Skin of body (tissue), 2 donors: Measurements from ENCODE around the gene CERK. TPM values are rescaled to one million over a fixed set of nuclear protein-coding genes. Genes with fewer than 3 reads are reported as not detected.

Experiments
- DNase-seq: peaks from one replicate; lab custom pipeline; 2025; lab: John Stamatoyannopoulos, UW
- total RNA-seq: library from RNA; depleted of rRNA; stranded (reverse); fragments of >200 nt; gene quantifications from one replicate; pipeline ENCODE4 v1.2.3, GENCODE V29; 2014

CERK gene
- total RNA-seq, 1 donor from 2014 or later: 21.7 TPM

DNA sequence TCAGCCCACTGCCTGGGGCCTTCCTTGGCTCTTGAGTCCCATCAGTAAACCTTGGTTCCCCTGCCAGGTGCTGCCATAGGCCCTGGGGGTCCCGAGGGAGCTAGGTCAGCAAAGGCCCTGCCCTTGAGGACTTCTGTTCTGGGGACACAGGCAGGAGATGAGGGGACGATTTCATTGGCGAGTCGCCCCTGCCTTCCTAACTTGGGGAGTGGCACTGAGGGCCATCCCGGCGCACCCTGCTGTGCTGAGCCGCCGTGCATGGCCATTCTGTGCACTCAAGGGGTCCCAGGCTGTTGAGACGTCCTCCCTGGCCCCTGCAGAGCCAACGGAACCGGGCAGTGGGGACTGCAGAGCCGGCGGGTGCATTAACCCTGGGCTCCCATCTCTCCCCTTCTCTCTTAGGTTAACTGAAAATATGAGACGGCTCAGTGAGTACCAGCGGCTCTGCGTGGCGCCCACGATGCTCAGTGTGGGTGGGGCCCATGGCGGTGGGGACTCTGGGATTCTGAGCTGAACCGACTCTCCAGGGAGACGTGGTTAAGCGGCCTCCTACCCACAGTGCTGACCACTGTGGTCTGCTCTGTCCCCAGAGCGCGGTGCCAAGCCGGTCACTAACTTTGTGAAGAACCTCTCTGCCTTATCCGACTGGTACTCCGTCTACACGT is 74.5 kb downstream of the CERK start:
- no peak for DNase-seq

DNA sequence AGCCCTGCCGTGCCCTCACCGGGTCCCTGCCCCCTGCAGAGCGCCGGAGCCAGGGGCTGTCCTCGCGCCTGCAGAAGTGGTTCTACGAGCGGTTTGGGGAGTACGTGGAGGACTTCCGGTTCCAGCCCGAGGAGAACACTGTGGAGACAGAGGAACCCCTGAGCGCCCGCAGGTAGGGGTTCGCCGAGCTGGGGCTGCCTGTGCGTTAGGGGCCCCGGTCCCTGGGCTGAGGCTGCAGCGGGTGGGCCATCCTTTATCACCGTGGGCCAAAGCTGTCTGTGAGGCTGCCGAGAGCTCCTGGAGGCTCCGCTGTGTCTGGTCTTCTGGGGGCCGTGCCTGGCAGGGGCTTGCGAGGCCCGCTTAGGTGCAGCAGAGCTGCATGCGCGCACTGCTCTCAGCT is 75.1 kb downstream of the CERK start:
- no peak for DNase-seq

DNA sequence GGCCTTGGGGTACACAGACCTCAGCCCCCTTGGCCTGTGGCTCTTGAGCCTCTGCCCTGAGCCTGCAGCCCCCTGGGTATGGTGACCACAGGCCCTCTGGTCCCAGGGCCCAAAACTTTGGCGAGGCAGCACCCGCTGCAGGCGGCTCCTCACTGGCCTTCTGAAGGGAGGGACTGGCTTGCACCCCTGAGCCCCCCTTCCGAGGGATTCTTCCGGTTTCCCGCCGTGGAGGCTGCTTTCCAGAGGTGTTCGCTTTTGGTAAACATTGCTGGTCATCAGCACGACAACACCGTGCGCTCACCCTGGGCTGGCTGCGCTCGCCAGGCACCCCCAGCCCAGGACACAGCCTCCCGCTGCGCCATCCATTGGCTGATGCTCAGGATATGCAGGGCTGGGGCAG is 75.8 kb downstream of the CERK start:
- no peak for DNase-seq

DNA sequence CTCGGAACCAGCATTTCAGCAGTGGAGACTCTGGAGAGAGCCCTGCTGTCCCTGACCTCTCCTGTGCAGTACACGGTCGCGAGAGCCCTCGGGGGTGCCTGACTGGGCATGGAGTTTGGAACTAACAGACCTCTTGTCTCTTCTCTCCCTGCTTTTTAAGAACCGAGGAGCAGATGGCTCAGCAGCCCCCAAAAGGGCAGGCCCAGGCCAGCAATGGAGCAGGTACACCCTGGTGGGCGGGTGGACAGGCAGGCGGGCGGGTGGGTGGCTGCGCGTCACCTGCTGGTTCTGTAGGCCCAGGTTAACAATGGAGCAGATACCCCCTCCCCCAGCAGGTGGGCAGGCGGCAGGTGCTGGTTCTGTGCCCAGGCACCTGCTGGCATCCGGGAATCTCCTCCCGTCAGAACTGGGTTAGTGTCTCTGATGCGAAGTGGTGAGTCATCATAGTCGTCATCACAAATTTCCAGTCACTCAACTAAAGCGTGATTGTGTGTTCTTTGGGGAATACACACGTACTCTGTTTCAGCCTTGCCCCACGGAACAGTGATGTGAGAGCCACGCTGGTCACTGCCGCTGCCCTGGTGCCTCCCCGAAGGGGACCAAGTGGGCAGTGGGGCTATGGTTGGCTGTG is 76.7 kb downstream of the CERK start:
- no peak for DNase-seq

DNA sequence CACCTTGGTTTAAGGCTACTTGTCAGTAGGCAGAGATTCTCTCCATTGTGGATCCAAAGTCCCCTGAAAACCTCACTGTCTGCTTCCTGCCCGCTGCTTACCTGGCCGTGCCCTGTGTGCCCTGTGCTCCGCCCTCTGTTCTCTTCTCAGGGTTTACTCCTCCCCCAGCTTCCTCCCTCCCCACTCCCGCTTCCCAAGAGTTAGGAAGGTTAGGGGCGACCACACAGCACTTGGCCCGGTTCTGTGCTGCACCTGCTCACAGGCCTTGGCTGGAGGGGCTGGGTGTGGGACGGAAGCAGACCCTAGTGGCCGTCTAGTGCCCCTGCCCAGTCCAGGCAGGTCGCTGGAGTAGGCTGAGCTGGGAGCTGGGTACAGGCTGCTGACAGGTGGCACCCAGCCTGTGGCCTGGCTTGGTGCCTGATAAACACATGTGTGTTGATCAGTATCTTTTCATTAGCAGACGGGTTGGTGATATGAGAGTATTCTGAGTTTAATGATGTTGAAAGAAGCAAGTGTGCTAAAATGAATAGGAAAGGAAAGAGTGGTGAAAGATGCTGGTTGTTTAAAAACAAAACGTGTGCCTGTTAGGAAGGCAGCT is 77.3 kb downstream of the CERK start:
- DNase-seq: no peak

DNA sequence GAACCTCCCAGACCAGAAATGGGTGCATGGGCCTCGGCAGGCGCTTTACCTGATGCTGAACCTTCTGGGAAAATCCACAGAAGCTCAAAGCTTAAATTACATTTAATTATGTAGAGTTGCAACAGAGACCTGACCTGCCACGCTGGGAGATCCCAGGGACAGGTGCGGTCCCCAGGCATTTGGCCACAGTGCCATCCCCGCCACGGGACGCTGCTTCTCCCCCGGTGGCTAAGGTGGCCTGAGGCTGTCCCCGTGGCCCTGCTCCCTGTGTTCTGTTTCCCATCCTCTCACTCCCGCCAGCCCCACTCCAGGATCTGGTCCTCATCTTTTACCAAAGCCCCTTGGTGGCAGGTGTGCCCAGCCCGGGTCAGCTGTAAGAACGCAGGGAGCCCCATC is 78.3 kb downstream of the CERK start:
- no peak for DNase-seq

DNA sequence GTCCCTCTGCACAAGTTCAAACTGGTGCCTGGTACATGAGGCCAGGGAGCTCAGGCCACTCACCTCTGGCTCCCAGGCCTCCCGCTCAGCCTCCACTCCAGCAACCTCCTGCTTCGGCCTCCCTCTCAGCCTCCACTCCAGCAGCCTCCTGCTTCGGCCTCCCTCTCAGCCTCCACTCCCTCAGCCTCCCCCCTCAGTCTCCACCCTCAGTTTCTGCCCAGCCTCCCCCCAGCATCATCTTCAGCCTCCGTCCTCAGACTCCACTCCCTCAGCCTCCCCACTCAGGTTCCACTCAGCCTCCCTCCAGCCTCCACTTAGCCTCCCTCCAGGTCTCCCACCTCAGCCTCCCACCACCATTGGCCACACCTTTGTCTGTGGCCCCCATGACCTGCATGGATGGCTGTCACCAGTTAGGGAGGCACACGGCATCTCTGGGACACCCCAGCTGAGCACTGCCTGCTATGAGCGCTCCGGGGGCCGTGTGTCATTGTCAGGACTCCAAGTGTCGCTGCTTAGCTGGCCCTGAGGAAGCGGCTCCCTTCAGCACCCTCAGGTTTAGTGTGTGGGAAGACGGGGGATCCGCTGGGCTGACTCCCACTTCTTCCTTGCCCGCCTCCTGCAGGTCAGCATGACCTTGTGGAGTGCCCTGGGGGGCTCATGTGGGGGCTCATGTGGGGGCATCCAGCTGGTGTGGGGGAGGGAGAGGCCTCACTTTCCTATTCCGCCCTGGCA is 78.8 kb downstream of the CERK start:
- DNase-seq: no peak

DNA sequence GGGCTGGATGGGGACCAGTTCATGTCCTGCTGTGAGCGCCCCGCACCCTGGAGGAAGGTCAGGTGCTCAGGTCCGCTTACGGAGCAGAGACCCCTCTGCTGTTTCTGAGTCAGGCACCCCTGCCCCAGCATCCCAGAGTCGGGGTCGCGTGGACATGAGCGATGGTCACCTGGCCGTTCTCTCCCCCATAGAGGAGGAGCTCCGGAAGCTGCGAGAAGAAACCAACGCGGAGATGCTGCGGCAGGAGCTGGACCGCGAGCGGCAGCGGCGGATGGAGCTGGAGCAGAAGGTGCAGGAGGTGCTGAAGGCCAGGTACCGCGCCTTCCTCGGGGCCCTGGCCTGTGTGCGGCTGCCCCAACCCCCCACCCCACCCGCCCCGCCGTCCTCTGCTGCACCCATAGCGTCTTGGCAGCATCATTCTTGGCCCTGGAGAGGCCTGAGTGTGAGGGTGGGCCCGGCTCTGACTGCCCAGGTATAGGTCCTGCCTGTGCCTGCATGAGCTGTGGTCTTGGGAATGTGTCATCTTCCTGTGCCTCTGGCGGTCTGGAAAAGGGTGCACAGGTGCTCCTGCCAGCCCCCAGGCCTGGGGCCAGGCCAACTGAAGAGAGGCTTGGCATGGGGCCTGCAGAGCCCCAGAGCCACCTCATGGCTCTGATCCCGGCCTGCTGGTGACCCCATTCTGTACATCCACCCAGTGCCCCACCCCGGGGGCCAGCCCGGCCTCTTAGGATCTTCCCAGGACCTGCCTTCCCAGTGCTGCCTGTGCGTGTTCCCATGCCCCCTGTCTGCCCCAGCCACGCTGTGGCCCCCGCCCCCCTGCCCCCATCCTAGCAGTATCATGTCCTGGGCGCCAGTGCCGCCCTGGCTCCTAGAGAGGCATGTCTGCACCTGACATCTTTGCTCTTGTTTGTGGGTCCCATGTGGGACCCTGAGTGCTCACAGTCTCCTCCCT is 79.8 kb downstream of the CERK start:
- no peak for DNase-seq

DNA sequence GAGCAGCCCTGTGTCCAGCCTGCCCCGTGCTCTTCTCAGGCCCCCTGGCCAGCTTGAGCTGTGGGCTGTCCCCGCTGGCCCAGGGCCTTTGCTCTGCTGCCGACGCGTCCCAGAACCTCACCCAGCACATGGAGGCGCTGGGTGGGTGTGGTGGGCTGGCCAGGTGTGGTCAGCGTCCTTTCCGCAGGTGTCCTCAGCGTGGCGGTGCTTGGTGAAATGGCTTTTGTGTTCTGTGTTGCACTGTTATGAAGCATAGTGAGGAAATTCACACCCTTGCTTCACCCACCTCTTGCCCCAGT is 80.4 kb downstream of the CERK start:
- no peak for DNase-seq

DNA sequence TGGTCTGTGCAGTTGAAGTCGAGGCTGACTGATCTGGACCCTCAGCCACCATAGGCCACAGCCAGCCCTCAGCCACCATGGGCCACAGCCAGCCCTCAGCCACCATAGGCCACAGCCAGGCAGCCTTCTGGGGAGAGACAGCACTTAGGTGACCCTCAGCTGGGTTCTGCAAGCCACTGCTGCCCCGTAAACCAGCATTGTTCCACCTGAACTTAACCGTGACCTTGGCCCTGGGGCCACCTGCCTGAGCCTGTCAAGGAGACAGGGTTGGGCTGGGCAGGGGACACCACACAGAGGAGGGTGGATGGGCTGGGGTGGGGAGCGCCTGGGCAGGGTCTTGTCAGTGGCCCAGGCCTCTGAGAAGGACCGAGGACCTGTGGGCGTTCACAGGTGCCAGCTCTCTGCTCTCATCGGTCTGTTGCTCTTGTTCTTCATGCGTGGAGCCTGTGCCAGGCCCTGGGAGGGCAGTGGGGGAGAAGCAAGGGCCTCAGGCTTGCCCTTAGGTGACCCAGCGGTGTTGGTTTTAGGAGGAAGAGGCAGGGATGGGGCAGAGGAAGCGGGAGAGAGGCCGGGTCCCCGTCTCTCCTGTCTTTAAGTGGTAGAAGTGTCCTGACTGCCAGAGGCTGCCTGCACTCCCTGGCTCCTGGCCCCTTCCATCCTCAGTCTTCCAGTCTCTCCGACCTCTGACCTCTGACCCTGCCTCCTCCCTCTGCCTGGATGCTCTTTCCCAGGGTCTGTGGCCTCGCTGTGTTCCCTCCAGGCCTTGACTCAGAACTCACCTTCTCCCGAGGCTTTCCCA is 81.0 kb downstream of the CERK start:
- DNase-seq: no peak

DNA sequence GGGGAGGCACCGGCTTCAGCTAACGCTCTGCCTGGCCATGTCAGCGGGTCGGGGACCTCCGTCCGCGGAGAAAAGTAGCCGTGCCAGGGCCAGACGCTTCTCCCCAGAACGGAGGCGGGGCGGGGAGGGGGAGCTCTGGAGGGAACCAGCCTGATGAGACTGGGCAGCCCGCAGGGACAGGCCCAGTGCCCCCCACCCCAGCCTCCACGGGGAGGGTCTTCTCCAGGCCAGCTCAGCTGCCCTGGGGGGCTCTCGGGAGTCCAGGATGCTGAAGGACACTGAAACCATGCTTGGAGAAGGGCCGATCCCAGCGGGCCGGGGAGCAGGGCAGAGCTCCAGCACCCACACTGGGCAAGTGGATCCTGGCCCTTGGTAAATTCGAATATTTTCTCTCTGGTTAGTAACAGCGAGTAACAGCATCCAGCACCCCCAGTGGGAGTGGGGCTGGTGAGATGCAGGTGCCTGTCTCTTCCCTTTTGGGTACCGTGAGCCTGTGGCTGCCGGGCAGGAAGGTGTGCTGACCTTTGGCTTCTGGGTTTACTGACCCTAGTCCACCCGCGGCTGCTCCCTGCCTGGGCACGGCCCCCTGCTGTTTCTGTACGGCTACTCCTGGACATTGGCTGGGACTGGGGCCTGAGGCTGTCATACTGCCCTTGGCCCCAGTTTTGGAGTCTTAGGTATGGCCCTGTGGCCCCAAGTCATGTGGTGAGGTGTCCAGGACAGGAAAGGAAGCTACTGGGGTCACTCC is 82.0 kb downstream of the CERK start:
- DNase-seq: no peak

DNA sequence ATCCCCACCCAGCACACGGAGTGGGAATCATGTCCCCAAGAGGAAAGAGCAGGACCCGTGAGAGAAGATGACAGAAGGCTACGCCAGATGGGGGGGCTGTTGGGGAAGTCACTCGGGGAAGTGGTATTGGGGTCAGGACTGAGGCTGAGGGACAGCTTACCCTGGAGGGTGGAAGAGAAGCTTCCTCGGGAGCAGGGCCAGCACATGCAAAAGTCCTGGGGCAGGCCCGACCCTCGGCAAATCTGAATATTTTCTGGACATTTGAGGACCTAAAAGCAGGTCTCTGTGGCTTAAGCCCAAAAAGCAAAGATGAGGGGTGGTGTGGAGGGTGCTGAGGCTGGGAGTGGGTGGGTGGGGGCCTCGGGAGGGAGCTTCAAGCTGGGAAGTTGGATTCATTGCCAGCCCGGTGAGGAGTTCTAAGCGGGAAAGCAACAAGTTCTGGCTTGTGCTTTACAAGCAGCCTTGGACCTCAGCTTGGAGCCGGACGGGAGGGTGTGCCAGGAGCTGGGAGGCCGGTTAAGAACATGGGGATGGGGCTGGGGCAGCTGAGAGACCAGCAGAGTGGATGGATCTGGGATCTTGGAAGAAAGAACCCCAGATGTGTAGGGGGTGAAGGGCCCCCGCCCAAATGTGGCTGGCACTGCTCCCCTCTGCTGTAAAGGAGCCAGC is 83.0 kb downstream of the CERK start:
- DNase-seq: no peak

DNA sequence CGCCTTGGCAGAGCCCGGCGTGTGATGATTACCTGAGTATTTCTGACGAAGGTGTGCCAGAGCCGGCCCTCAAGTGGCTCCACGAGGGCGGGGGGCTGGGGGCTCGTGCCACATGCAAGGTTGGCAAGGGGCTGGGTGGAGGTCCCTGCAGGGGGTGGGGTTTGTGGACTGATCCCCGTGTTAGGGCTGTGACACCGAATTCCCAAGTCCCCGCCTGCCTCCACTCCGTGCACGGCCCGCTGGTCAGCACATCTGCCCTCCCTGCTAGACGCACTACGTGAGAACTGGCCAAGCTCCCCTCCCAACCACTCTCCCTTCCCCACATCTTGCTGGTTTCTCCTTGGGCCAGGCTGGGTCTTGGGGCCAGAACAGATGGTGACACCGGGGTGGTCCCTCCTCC is 83.6 kb downstream of the CERK start:
- no peak for DNase-seq

DNA sequence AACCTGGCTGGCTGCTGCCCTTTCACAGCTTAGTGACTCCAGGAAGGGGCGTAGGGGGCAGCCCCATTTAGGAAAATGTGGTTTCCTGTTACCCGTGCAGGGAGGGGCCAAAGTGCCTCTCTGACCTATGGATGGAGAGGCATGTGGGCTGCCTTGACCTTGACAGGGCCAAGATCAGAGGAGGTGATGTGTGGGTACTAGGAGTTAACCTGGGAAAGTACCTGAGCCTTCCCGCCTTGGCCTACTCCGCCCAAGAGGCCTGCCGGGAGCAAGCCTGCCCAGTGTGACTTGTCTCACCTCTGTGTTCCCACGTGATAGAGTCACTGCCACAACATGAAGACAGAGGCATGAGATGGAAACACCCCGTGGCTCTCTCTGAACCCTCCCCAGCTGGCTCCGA is 84.5 kb downstream of the CERK start:
- no peak for DNase-seq

DNA sequence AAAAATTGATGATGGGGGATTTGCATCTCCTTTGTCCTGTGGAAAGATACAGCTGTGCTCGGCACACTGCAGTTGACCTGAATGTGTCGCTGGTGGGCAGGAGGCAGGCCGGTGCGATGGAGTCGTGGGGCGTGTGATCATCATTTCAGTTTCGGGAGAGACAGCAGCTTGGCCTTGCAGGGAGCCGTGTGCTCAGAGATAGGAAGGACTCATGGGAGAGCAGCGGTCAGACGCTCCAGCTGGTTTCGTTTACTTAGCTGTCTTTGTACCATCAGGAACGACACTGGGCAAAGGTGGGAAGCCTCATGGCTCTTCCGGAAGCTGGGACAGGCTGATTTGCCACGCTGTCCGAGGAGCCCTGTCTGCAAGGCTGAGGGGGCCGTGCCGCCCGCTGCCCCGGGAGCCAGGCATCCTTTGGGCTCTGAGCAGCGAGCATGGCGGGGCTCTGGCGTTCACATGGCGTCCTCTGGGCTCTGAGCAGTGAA is 85.2 kb downstream of the CERK start:
- no peak for DNase-seq

DNA sequence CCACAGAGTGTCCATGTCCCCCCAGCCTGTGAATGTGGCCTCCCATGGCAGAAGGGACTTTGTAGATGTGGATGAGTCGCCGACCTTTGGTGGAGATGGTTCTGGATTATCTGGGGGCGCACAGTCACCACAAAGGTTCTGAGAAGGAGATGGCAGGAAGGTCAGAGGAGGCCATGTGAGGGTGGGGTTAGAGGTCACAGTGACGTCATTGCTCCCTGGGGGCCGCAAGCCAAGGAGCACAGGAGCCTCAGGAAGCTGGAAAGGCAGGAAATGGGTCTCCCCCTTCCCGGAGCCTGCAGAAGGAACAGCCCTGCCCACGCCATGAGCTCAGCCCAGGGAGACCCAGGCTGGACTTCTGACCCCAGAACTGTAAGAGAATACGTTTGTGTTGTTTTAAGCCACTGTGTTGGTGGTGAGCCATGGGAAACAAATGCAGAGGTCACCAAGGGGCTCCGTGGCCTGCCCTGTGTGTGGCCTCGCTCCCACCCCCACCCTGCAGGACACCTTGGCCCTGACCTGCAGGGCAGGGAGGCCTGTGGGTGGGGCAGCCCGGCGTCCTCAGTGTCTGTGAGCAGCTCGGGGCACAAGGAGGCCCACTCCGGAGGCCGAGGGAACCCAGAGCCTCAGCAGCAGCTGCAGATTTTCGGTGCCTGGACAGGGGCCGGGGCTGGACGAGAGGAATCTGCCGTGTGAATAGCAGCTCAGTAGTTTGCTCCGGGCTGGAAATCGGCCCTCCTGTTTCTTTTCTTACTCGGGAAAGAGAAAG is 85.8 kb downstream of the CERK start:
- DNase-seq: peak; percentile 10

DNA sequence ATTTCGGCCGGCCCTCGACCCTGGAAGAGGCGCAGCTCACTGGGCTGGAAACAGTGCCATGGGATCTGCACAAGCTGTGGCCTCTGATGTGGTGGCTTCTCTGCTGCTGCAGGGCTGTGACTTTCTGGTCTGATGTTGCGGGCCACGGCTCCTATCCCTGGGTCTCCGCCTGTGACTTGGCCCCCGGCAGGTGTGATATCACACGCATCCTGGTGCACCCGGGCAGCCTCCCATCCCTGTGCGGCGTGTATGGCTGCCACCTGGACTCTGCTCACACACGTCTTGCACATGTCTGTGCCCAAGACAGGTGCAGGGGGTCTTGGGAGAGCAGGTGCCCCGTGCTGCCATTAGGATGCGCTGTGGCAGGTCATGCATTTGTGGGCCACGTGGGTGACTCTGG is 86.7 kb downstream of the CERK start:
- DNase-seq: no peak

DNA sequence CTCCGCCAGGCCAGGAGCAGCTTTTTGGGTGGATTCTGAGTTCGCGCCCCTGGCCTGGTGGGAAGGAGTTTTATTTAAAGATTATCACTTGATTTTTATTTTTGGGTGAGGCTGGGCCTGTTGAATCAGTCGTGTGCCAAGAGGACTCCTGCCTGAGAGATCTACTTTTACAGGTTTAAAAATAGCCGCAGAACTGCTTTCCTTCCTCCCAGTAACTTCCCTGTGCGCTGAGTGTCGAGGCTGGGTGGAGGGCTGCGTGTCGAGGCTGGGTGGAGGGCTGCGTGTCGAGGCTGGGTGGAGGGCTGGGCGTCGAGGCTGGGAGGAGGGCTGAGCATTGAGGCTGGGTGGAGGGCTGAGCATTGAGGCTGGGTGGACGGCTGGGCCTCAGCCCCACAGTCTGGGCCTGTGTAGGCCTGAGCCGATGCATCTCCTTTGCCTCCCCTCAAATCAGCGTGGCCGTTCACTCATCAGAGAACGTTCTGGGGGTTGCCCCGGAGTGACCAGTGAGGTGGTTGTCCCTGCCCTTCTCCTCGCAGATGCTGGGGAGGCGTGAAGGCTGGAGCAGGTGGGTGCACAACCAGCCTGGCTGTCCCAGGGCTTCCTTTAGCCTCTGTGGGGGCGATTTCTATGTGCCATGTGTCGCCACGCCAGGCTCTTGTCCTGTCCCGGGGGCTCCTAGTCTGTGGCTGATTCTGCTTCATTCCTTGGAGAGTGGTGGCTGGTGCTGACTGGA is 87.8 kb downstream of the CERK start:
- DNase-seq: no peak
